ENCODE measurements around the gene SOX9.

SOX9 gene

GRCh38 chr17:72093707-72094106 is 27.1 kb upstream of the SOX9 start:
- WGBS (ENCODE audit: insufficient coverage, insufficient read length) = no CpG with 5 or more reads among the region's 3 CpGs
- Histone ChIP-seq H3K4me1 (ENCODE audit: control insufficient read depth, insufficient read depth, low read length) (0 out of 2 replicates have a peak, but pooled peaks cover 2% of the 10 kb centered on the region), H3K27ac (ENCODE audit: low read length) (no peak overlapping the region), H3K27me3 (ENCODE audit: control insufficient read depth, insufficient read depth, low read length) (no peaks in the 10 kb centered on the region), H3K36me3 (ENCODE audit: control insufficient read depth, insufficient read depth, low read length) (no peaks in the 10 kb centered on the region), H3K4me3 (ENCODE audit: low read length) (no peak overlapping the region), H3K9me3 (ENCODE audit: control insufficient read depth, insufficient read depth, low read length) (no peaks in the 10 kb centered on the region)
- no peak for DNase-seq (ENCODE audit: low read depth, low spot score)

- Histone ChIP-seq H3K9me3 (ENCODE audit: control insufficient read depth, insufficient read depth, low read length) (no peaks in the 10 kb centered on the region), H3K4me3 (ENCODE audit: low read length) (no peak overlapping the region), H3K27me3 (ENCODE audit: control insufficient read depth, insufficient read depth, low read length) (no peaks in the 10 kb centered on the region), H3K27ac (ENCODE audit: low read length) (no peak overlapping the region), H3K36me3 (ENCODE audit: control insufficient read depth, insufficient read depth, low read length) (no peaks in the 10 kb centered on the region), H3K4me1 (ENCODE audit: control insufficient read depth, insufficient read depth, low read length) (0 out of 2 replicates have a peak, but pooled peaks cover 2% of the 10 kb centered on the region)
- WGBS (ENCODE audit: insufficient coverage, insufficient read length) = no CpG with 5 or more reads among the region's 4 CpGs
- no peak for DNase-seq (ENCODE audit: low read depth, low spot score)
Measured at GRCh38 chr17:72095316-72095715, 25.5 kb upstream of the SOX9 start.

- WGBS (ENCODE audit: insufficient coverage, insufficient read length) = no CpG with 5 or more reads among the region's 10 CpGs
- Histone ChIP-seq H3K4me1 (ENCODE audit: control insufficient read depth, insufficient read depth, low read length) (0 out of 2 replicates have a peak, but pooled peaks cover 2% of the 10 kb centered on the region), H3K27me3 (ENCODE audit: control insufficient read depth, insufficient read depth, low read length) (no peaks in the 10 kb centered on the region), H3K4me3 (ENCODE audit: low read length) (no peak overlapping the region), H3K27ac (ENCODE audit: low read length) (no peak overlapping the region), H3K9me3 (ENCODE audit: control insufficient read depth, insufficient read depth, low read length) (no peaks in the 10 kb centered on the region), H3K36me3 (ENCODE audit: control insufficient read depth, insufficient read depth, low read length) (no peaks in the 10 kb centered on the region)
- DNase-seq (ENCODE audit: low read depth, low spot score) = no peak
Measured at GRCh38 chr17:72097144-72097543, 23.7 kb upstream of the SOX9 start.

- no peak overlapping the region for H3K4me3 ChIP-seq (ENCODE audit: low read length)
- no peaks in the 10 kb centered on the region for H3K36me3 ChIP-seq (ENCODE audit: control insufficient read depth, insufficient read depth, low read length)
- no peak overlapping the region for H3K27ac ChIP-seq (ENCODE audit: low read length)
- no peaks in the 10 kb centered on the region for H3K27me3 ChIP-seq (ENCODE audit: control insufficient read depth, insufficient read depth, low read length)
- WGBS (ENCODE audit: insufficient coverage, insufficient read length) = no CpG with 5 or more reads among the region's 4 CpGs
- H3K4me1 ChIP-seq (ENCODE audit: control insufficient read depth, insufficient read depth, low read length) = peaks cover under 1% of the 10 kb centered on the region; the same call in 1 of the 2 replicates
- DNase-seq (ENCODE audit: low read depth, low spot score) = no peak
- H3K9me3 ChIP-seq (ENCODE audit: control insufficient read depth, insufficient read depth, low read length) = no peaks in the 10 kb centered on the region
Measured at GRCh38 chr17:72099919-72100318, 20.9 kb upstream of the SOX9 start.

GRCh38 chr17:72100470-72100869 is 20.4 kb upstream of the SOX9 start:
- Histone ChIP-seq H3K36me3 (ENCODE audit: control insufficient read depth, insufficient read depth, low read length) (no peaks in the 10 kb centered on the region), H3K27ac (ENCODE audit: low read length) (no peak overlapping the region), H3K9me3 (ENCODE audit: control insufficient read depth, insufficient read depth, low read length) (no peaks in the 10 kb centered on the region), H3K4me3 (ENCODE audit: low read length) (no peak overlapping the region), H3K4me1 (ENCODE audit: control insufficient read depth, insufficient read depth, low read length) (peaks cover 1% of the 10 kb centered on the region; the same call in 1 of the 2 replicates), H3K27me3 (ENCODE audit: control insufficient read depth, insufficient read depth, low read length) (no peaks in the 10 kb centered on the region)
- no peak for DNase-seq (ENCODE audit: low read depth, low spot score)
- WGBS (ENCODE audit: insufficient coverage, insufficient read length) = no CpG with 5 or more reads among the region's 5 CpGs

GRCh38 chr17:72101526-72101925 is 19.3 kb upstream of the SOX9 start:
- no peak overlapping the region for H3K27ac ChIP-seq (ENCODE audit: low read length)
- H3K4me1 ChIP-seq (ENCODE audit: control insufficient read depth, insufficient read depth, low read length) = peaks cover 1% of the 10 kb centered on the region; the same call in 1 of the 2 replicates
- no peak overlapping the region for H3K4me3 ChIP-seq (ENCODE audit: low read length)
- no peaks in the 10 kb centered on the region for H3K36me3 ChIP-seq (ENCODE audit: control insufficient read depth, insufficient read depth, low read length)
- no CpG with 5 or more reads among the region's 3 CpGs for WGBS (ENCODE audit: insufficient coverage, insufficient read length)
- no peak for DNase-seq (ENCODE audit: low read depth, low spot score)
- no peaks in the 10 kb centered on the region for H3K9me3 ChIP-seq (ENCODE audit: control insufficient read depth, insufficient read depth, low read length)
- H3K27me3 ChIP-seq (ENCODE audit: control insufficient read depth, insufficient read depth, low read length) = no peaks in the 10 kb centered on the region

- no CpG with 5 or more reads among the region's 1 CpG for WGBS (ENCODE audit: insufficient coverage, insufficient read length)
- Histone ChIP-seq H3K9me3 (ENCODE audit: control insufficient read depth, insufficient read depth, low read length) (no peaks in the 10 kb centered on the region), H3K27me3 (ENCODE audit: control insufficient read depth, insufficient read depth, low read length) (no peaks in the 10 kb centered on the region)
Measured at GRCh38 chr17:72102366-72102765, 18.5 kb upstream of the SOX9 start.

GRCh38 chr17:72104164-72104862 is 16.5 kb upstream of the SOX9 start:
- Histone ChIP-seq H3K4me3 (ENCODE audit: low read length) (no peak overlapping the region), H3K9me3 (ENCODE audit: control insufficient read depth, insufficient read depth, low read length) (no peaks in the 10 kb centered on the region), H3K27me3 (ENCODE audit: control insufficient read depth, insufficient read depth, low read length) (no peaks in the 10 kb centered on the region), H3K36me3 (ENCODE audit: control insufficient read depth, insufficient read depth, low read length) (no peaks in the 10 kb centered on the region), H3K27ac (ENCODE audit: low read length) (no peak overlapping the region), H3K4me1 (ENCODE audit: control insufficient read depth, insufficient read depth, low read length) (peaks cover 3% of the 10 kb centered on the region; the same call in 1 of the 2 replicates)
- no peak for DNase-seq (ENCODE audit: low read depth, low spot score)
- no CpG with 5 or more reads among the region's 11 CpGs for WGBS (ENCODE audit: insufficient coverage, insufficient read length)

More at GRCh38 chr17:72102366-72102765, 18.5 kb upstream of the SOX9 start:
- Histone ChIP-seq H3K4me3 (ENCODE audit: low read length) (no peak overlapping the region), H3K36me3 (ENCODE audit: control insufficient read depth, insufficient read depth, low read length) (no peaks in the 10 kb centered on the region), H3K27ac (ENCODE audit: low read length) (no peak overlapping the region), H3K4me1 (ENCODE audit: control insufficient read depth, insufficient read depth, low read length) (peaks cover 1% of the 10 kb centered on the region; the same call in 1 of the 2 replicates)
- DNase-seq (ENCODE audit: low read depth, low spot score) = no peak

GRCh38 chr17:72104863-72105234 is 16.0 kb upstream of the SOX9 start:
- no CpG with 5 or more reads among the region's 6 CpGs for WGBS (ENCODE audit: insufficient coverage, insufficient read length)
- no peak for DNase-seq (ENCODE audit: low read depth, low spot score)
- no peaks in the 10 kb centered on the region for H3K9me3 ChIP-seq (ENCODE audit: control insufficient read depth, insufficient read depth, low read length)
- H3K27me3 ChIP-seq (ENCODE audit: control insufficient read depth, insufficient read depth, low read length) = no peaks in the 10 kb centered on the region
- no peak overlapping the region for H3K4me3 ChIP-seq (ENCODE audit: low read length)
- H3K36me3 ChIP-seq (ENCODE audit: control insufficient read depth, insufficient read depth, low read length) = no peaks in the 10 kb centered on the region
- H3K4me1 ChIP-seq (ENCODE audit: control insufficient read depth, insufficient read depth, low read length) = peaks cover 3% of the 10 kb centered on the region; the same call in 1 of the 2 replicates
- H3K27ac ChIP-seq (ENCODE audit: low read length) = no peak overlapping the region

- Histone ChIP-seq H3K36me3 (ENCODE audit: control insufficient read depth, insufficient read depth, low read length) (no peaks in the 10 kb centered on the region), H3K4me3 (ENCODE audit: low read length) (no peak overlapping the region), H3K27ac (ENCODE audit: low read length) (no peak overlapping the region), H3K27me3 (ENCODE audit: control insufficient read depth, insufficient read depth, low read length) (no peaks in the 10 kb centered on the region), H3K4me1 (ENCODE audit: control insufficient read depth, insufficient read depth, low read length) (peaks cover 3% of the 10 kb centered on the region; the same call in 1 of the 2 replicates), H3K9me3 (ENCODE audit: control insufficient read depth, insufficient read depth, low read length) (no peaks in the 10 kb centered on the region)
- no CpG with 5 or more reads among the region's 5 CpGs for WGBS (ENCODE audit: insufficient coverage, insufficient read length)
- no peak for DNase-seq (ENCODE audit: low read depth, low spot score)
Measured at GRCh38 chr17:72107100-72107499, 13.7 kb upstream of the SOX9 start.
